Liver (tissue), 9 donors: ENCODE data around the gene SPATA31C1. TPM values are rescaled to one million over a fixed set of nuclear protein-coding genes. Genes with fewer than 3 reads are reported as not detected.

Source experiments
- DNase-seq: peaks from one replicate; pipeline ENCODE4 v3.0.0-alpha.2; 2017; ENCODE audit warnings: low spot score
- H3K27ac ChIP-seq, 2 donors: one replicate each; pipeline ENCODE4 v1.7.0; 2013; ENCODE audit warnings: inconsistent platforms in 2 of 2, low read length in 2 of 2, control low read depth in 1 of 2, low read depth in 1 of 2, mild to moderate bottlenecking in 1 of 2
- H3K27me3 ChIP-seq, 4 donors: one replicate each; pipeline versions ENCODE4 v1.6.1 to v1.7.0; 2013; ENCODE audit warnings: low read length in 3 of 4, inconsistent platforms in 1 of 4, mild to moderate bottlenecking in 1 of 4, moderate library complexity in 1 of 4; ENCODE audit not compliant: control insufficient read depth in 4 of 4, insufficient read depth in 4 of 4
- H3K36me3 ChIP-seq, 4 donors: one replicate each; pipeline versions ENCODE4 v1.6.1 to v1.7.0; 2013; ENCODE audit warnings: low read length in 3 of 4, mild to moderate bottlenecking in 3 of 4, low read depth in 1 of 4, moderate library complexity in 1 of 4; ENCODE audit not compliant: control insufficient read depth in 4 of 4, insufficient read depth in 3 of 4
- H3K4me1 ChIP-seq, 4 donors: one replicate each; pipeline versions ENCODE4 v1.6.1 to v1.7.0; 2013; ENCODE audit warnings: low read length in 3 of 4, mild to moderate bottlenecking in 3 of 4, moderate library complexity in 1 of 4; ENCODE audit not compliant: control insufficient read depth in 4 of 4, insufficient read depth in 4 of 4
- H3K4me3 ChIP-seq, 3 donors: one replicate each; pipeline versions ENCODE4 v1.6.1 to v1.7.0; 2013; ENCODE audit warnings: low read length in 3 of 3, control low read depth in 1 of 3, low read depth in 1 of 3, mild to moderate bottlenecking in 1 of 3
- H3K9ac ChIP-seq, 2 donors: one replicate each; pipeline ENCODE4 v1.7.0; 2013; ENCODE audit warnings: low read length in 2 of 2, mild to moderate bottlenecking in 2 of 2, moderate library complexity in 2 of 2, control low read depth in 1 of 2, low read depth in 1 of 2
- H3K9me3 ChIP-seq, 4 donors: one replicate each; pipeline versions ENCODE4 v1.6.1 to v1.7.0; 2013; ENCODE audit warnings: low read length in 3 of 4; ENCODE audit not compliant: control insufficient read depth in 4 of 4
- EGR1 ChIP-seq, 2 donors: IDR thresholded peaks; 2 replicates each; pipeline ENCODE4 v1.6.1; 2016 to 2018; ENCODE audit warnings: antibody characterized with exemption in 2 of 2, low read depth in 2 of 2
- FOXA1 ChIP-seq: IDR thresholded peaks from 2 replicates; pipeline ENCODE4 v1.6.1; 2016; ENCODE audit warnings: antibody characterized with exemption
- GABPA ChIP-seq, 2 donors: IDR thresholded peaks in 1 of 2; conservative IDR thresholded peaks in 1 of 2; 2 replicates each; pipeline ENCODE4 v1.6.1; 2016; ENCODE audit warnings: antibody characterized with exemption in 2 of 2, mild to moderate bottlenecking in 1 of 2, moderate library complexity in 1 of 2
- HNF4A ChIP-seq, 2 donors: conservative IDR thresholded peaks; 2 replicates each; pipeline ENCODE4 v1.6.1; 2016; ENCODE audit warnings: antibody characterized with exemption in 2 of 2, mild to moderate bottlenecking in 2 of 2
- HNF4G ChIP-seq: IDR thresholded peaks from 2 replicates; pipeline ENCODE4 v1.6.1; 2016; ENCODE audit warnings: antibody characterized with exemption
- NR2F2 ChIP-seq: IDR thresholded peaks from 2 replicates; pipeline ENCODE4 v1.6.1; 2016; ENCODE audit warnings: antibody characterized with exemption
- RXRA ChIP-seq, 2 donors: IDR thresholded peaks; 2 replicates each; pipeline ENCODE4 v1.6.1; 2017 to 2018; ENCODE audit warnings: antibody characterized with exemption in 2 of 2, mild to moderate bottlenecking in 1 of 2
- SP1 ChIP-seq: IDR thresholded peaks from 2 replicates; pipeline ENCODE4 v1.6.1; 2018; ENCODE audit warnings: antibody characterized with exemption, mild to moderate bottlenecking
- TAF1 ChIP-seq: conservative IDR thresholded peaks from 2 replicates; pipeline ENCODE4 v1.6.1; 2016; ENCODE audit warnings: antibody characterized with exemption, mild to moderate bottlenecking
- YY1 ChIP-seq: IDR thresholded peaks from 2 replicates; pipeline ENCODE4 v1.6.1; 2016; ENCODE audit warnings: antibody characterized with exemption, mild to moderate bottlenecking
- WGBS: extraction: QIAGEN DNeasy Blood & Tissue Kit; methylation state at CpG from one replicate; pipeline ENCODE4 v1.1.7; 2013; 5-methylcytosine and 5-hydroxymethylcytosine counted together
- polyA plus RNA-seq, 2 donors: library from polyadenylated mRNA; stranded (reverse) in 1 of 2; unstranded in 1 of 2; fragments of 200-250 nt in 1 of 2; fragments of >200 nt in 1 of 2; fragmentation: Nextera tagmentation in 1 of 2; extraction: Ambion mirVana in 1 of 2; gene quantifications; one replicate each; pipeline versions ENCODE4 v1.2.1 to v1.2.3, GENCODE V29; 2013 to 2015
- total RNA-seq, 2 donors: library from RNA; depleted of rRNA; stranded (reverse); fragments of >200 nt; gene quantifications; one replicate each; pipeline ENCODE4 v1.2.3, GENCODE V29; 2014
- TF ChIP-seq, protein P1 (sequence below): fragments of 150-350 bp; IDR thresholded peaks from 2 replicates; pipeline ENCODE4 v1.5.1; 2017; ENCODE audit warnings: improper control_type of control experiment, low read depth, low read length; ENCODE audit not compliant: missing input control
- TF ChIP-seq, protein P2 (sequence below): IDR thresholded peaks from 2 replicates; pipeline ENCODE4 v1.6.1; 2016; ENCODE audit warnings: antibody characterized with exemption
- TF ChIP-seq, protein P3 (sequence below): IDR thresholded peaks from 2 replicates; pipeline ENCODE4 v1.6.1; 2016; ENCODE audit warnings: antibody characterized with exemption
- donor health status: healthy.
- donor health status: healthy.
- donor health status: healthy.
- donor health status: healthy.
- donor health status: healthy.

SPATA31C1 gene
- total and polyA plus RNA-seq, 4 donors = 0.05 TPM; not detected in 3

DNA sequence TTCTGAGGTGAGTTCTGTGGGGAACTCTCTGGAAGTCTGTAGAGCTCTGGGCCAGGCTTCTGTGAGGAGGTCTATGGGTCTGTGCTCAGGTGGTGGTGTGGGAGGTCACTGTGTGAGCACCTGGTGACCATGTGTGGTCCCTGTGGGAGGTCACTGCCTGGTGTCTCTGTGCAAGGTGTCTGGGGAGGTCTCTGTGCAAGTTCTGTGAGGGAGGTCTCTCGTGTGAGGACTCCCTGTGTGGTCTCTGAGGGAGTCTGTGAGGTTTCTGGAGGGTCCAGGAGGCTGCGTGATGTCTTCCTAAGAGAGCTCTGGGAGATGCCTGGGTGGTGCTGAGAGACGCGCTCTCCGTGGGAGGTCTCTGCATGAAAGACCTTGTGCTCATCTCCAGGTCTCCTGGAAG, 41.1 kb upstream of the SPATA31C1 start (continued):
- TF ChIP-seq, protein P1, sequence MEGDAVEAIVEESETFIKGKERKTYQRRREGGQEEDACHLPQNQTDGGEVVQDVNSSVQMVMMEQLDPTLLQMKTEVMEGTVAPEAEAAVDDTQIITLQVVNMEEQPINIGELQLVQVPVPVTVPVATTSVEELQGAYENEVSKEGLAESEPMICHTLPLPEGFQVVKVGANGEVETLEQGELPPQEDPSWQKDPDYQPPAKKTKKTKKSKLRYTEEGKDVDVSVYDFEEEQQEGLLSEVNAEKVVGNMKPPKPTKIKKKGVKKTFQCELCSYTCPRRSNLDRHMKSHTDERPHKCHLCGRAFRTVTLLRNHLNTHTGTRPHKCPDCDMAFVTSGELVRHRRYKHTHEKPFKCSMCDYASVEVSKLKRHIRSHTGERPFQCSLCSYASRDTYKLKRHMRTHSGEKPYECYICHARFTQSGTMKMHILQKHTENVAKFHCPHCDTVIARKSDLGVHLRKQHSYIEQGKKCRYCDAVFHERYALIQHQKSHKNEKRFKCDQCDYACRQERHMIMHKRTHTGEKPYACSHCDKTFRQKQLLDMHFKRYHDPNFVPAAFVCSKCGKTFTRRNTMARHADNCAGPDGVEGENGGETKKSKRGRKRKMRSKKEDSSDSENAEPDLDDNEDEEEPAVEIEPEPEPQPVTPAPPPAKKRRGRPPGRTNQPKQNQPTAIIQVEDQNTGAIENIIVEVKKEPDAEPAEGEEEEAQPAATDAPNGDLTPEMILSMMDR = no peak
- no peak for TF ChIP-seq HNF4G
- TF ChIP-seq, protein P2, sequence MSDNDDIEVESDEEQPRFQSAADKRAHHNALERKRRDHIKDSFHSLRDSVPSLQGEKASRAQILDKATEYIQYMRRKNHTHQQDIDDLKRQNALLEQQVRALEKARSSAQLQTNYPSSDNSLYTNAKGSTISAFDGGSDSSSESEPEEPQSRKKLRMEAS = no peak
- no peak for TF ChIP-seq FOXA1
- no peak for TF ChIP-seq GABPA (IDR thresholded peaks at IDR 0.05 in 1 of 2, conservative IDR thresholded peaks at IDR 0.05 in 1 of 2)
- TF ChIP-seq, protein P3, sequence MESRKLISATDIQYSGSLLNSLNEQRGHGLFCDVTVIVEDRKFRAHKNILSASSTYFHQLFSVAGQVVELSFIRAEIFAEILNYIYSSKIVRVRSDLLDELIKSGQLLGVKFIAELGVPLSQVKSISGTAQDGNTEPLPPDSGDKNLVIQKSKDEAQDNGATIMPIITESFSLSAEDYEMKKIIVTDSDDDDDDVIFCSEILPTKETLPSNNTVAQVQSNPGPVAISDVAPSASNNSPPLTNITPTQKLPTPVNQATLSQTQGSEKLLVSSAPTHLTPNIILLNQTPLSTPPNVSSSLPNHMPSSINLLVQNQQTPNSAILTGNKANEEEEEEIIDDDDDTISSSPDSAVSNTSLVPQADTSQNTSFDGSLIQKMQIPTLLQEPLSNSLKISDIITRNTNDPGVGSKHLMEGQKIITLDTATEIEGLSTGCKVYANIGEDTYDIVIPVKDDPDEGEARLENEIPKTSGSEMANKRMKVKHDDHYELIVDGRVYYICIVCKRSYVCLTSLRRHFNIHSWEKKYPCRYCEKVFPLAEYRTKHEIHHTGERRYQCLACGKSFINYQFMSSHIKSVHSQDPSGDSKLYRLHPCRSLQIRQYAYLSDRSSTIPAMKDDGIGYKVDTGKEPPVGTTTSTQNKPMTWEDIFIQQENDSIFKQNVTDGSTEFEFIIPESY = no peak

DNA sequence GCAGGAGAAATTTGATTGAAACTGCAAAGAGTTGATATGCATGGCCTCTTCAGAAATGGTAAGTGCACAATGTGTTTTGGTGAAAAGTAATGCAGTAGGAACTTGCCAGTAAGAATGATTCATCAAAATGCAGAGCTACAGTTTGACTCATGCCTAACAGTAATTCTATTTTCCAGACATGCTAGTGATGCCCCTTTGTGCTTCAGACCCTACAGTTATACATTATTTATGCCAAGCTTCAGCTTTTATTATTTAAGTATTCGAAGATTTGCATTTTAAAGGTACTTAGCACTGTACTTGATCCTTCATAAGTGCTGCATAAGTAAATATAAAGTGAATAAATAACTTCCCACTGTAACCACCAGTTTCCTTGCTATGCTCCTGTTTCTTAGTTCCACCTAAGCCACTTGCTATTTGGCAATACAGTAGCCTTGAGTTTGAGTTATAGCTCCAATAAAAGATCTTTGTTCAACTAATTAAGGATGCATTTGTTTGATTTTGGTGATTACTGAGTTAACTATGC, 38.7 kb upstream of the SPATA31C1 start:
- no peaks in the 10 kb centered on the region for H3K4me1 ChIP-seq
- DNase-seq = no peak
- H3K9me3 ChIP-seq = no peaks in the 10 kb centered on the region
- H3K27me3 ChIP-seq = no peaks in the 10 kb centered on the region
- no peak overlapping the region for H3K4me3 ChIP-seq
- 88% methylated on average over 1 of the region's 1 CpG for WGBS
- TF ChIP-seq YY1 (no peak), FOXA1 (no peak), NR2F2 (no peak), HNF4A (conservative IDR thresholded peaks at IDR 0.05) (no peak), TAF1 (no peak), EGR1 (IDR thresholded peaks at IDR 0.05; ENCODE audit: low read depth in 2 of 2) (no peak), GABPA (IDR thresholded peaks at IDR 0.05 in 1 of 2, conservative IDR thresholded peaks at IDR 0.05 in 1 of 2) (no peak)
- no peak overlapping the region for H3K27ac ChIP-seq
- no peak overlapping the region for H3K9ac ChIP-seq
- H3K36me3 ChIP-seq = no peaks in the 10 kb centered on the region

DNA sequence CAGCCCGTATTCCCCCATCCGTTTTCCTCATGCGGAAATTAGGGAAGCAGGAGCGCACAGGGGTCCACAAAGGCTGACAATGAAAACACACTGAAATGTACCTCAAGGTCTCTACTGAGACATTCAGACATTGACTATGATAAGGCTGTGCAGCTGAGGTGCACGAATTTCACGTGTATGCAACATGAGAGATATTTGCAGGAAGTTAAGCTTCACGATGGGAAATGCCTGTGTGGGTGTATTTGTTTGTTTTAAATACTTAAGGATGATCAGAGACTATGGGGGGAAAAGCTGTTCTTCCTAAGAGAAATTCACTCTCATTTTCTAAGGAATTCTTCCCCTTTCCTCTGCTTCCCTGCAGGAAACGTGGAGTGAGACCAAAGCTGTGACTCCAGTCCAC, 37.6 kb upstream of the SPATA31C1 start:
- 79% methylated on average over 8 of the region's 8 CpGs for WGBS
- DNase-seq = no peak

More for the DNA sequence above, 37.6 kb upstream of the SPATA31C1 start:
- Histone ChIP-seq H3K27me3 (no peaks in the 10 kb centered on the region), H3K4me3 (no peak overlapping the region), H3K4me1 (no peaks in the 10 kb centered on the region), H3K36me3 (no peaks in the 10 kb centered on the region), H3K9me3 (no peaks in the 10 kb centered on the region), H3K9ac (no peak overlapping the region), H3K27ac (no peak overlapping the region)
- TF ChIP-seq RXRA (IDR thresholded peaks at IDR 0.05) (no peak), SP1 (no peak)
- TF ChIP-seq, protein P1 = no peak
- TF ChIP-seq, protein P3 = no peak
